WI38 (cell line): ENCODE results near the gene ACTL10.

Experiments used
- H3K4me3 ChIP-seq: 2 replicates; pipeline ENCODE4 v1.5.1; 2011; ENCODE audit warnings: low read depth, mild to moderate bottlenecking, control low read depth, low read length
- CTCF ChIP-seq: IDR thresholded peaks from 2 replicates; pipeline ENCODE4 v1.5.1; 2012; ENCODE audit warnings: low read depth, mild to moderate bottlenecking, control low read depth, low read length

The ACTL10 gene

GRCh38 chr20:33666293-33667244 lies at the start of gene ACTL10:
ACTL10 (plus strand) TSS chr20:33666943; CDS start chr20:33667498, 555 bp downstream.
- no peak for TF ChIP-seq CTCF
- peak within 1 kb of the TSS; percentile 52 for H3K4me3 ChIP-seq

DNA sequence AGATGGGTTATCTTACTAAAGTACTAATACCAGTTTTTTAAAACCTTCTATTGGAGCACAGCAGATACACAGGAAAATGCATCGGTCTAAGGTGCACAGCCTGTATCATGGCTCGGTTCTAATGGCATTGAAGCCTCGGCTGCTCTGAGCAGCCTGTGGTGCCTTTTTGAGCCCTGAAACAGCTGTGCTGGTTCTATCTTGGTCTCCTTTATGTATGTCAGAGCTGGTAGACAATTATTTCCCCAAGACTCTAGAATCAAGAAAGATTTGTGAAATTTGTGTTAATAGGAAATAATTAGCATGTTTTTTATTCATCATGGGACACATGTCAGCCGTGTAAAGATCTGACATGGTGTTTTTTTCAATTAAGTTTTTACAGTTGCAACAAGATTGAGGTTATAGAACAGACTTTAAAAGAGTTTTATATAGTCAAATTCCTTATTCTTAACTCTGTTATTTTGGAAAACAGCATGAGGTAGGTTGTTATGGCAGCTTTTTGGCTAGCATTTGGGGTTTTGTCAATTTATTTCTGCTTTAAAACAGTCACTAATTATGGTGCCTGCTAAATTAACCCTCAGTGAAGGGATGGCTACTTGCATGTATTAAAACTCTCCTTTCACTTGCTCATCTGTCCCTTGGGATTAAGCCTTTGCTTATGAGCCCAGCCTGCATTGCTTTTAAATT lies 44.9 kb upstream of the ACTL10 start:
- TF ChIP-seq CTCF: no peak
- no peak overlapping the region for H3K4me3 ChIP-seq

GRCh38 chr20:33622705-33623365 lies 43.9 kb upstream of the ACTL10 start:
- TF ChIP-seq CTCF: no peak
- H3K4me3 ChIP-seq: no peak overlapping the region

GRCh38 chr20:33624399-33624798 lies 42.3 kb upstream of the ACTL10 start:
- TF ChIP-seq CTCF: no peak
- no peak overlapping the region for H3K4me3 ChIP-seq

DNA sequence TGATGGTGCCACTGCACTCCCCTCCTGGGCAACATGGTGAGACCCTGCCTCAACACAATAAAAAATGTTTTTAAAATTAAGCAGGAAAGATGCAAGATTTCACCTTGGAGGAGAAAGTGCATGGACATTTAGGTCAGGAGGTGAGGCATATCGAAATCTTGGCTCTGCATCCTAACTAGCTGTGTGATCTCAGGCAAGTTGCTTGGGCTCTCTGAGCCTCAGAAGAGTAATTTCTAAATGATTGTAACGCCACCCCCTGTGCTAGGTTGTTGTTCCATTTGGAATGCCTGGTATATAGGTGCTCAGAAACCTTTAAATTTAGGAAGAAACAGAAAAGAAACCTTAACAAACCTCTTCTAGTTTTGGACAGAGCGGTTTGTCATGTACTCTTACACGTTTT lies 40.6 kb upstream of the ACTL10 start:
- no peak overlapping the region for H3K4me3 ChIP-seq
- no peak for TF ChIP-seq CTCF

DNA sequence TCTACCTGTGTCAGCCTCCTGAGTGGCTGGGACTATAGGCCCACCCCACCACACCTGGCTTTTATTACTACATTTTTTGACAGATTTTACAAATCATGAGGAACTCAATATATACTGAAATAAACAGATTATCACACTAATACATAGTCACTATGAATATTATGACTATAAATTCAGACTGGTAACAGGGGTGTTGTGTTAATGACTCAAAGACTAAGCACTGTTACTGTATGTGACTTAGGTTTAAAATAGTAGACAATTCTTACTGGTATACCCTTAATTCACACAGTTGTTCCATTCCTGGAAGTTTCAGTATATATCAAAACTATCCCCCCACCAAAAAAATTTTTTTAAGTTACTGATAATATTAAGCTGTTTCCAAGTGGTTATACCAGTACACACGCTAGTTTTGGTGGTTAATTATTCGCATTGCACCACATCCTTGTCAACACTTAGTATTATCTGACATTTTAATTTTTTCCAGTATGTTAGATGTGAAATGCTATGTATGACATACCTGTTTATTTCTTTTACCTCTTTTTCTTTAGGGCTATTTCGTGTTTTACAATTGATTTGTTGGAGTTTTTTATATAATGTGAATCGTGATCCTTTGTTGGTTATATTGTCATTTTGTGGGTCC lies 39.0 kb upstream of the ACTL10 start:
- H3K4me3 ChIP-seq: no peak overlapping the region
- TF ChIP-seq CTCF: no peak
